GM19463 (cell line): ENCODE data around the gene CCDC90B.
A peak's percentile ranks its signal among the peaks of the same experiment; 100 is the strongest.

Source experiments
- ATAC-seq: cut with Tn5 transposase; IDR thresholded peaks from one replicate; pipeline ENCODE4 v1.9.1; 2021; ENCODE audit warnings: mild to moderate bottlenecking, moderate library complexity; ENCODE audit not compliant: unreplicated experiment

Gene CCDC90B

GRCh38 chr11:83241291-83241946 is 44.7 kb downstream of the CCDC90B start:
- ATAC-seq = peak; percentile 98

GRCh38 chr11:83238111-83238510 is 48.1 kb downstream of the CCDC90B start:
- no peak for ATAC-seq

- ATAC-seq = no peak
Observed at GRCh38 chr11:83235825-83236224, 50.3 kb downstream of the CCDC90B start.

GRCh38 chr11:83223457-83223856 is 62.7 kb downstream of the CCDC90B start:
- ATAC-seq = no peak

GRCh38 chr11:83222499-83222898 is 63.7 kb downstream of the CCDC90B start:
- ATAC-seq = no peak

GRCh38 chr11:83221694-83222093 is 64.5 kb downstream of the CCDC90B start:
- ATAC-seq = no peak

- no peak for ATAC-seq
Observed at GRCh38 chr11:83220260-83220659, 65.9 kb downstream of the CCDC90B start.

- no peak for ATAC-seq
Observed at GRCh38 chr11:83219095-83219494, 67.1 kb downstream of the CCDC90B start.
